ENCODE data around the gene SCFD1. TPM values are rescaled to one million over a fixed set of nuclear protein-coding genes. Genes with fewer than 3 reads are reported as not detected.

SCFD1 gene
- total and polyA plus RNA-seq, 3 donors from 2014 or later: 43.3 to 74.6 (median 63.3) TPM

- no peak overlapping the region for H3K4me3 ChIP-seq
- H3K9me3 ChIP-seq: no peaks in the 10 kb centered on the region
- H3K27ac ChIP-seq: no peak overlapping the region
- 68 to 76% methylated on average over 3 of the region's 3 CpGs for WGBS, 2 donors
- H3K27me3 ChIP-seq: no peaks in the 10 kb centered on the region
- H3K4me1 ChIP-seq: no peaks in the 10 kb centered on the region
- no peaks in the 10 kb centered on the region for H3K36me3 ChIP-seq (ENCODE audit: low read depth, missing control alignments)
- DNase-seq: no peak
- no peak for TF ChIP-seq POLR2A (IDR thresholded peaks at IDR 0.05)
- TF ChIP-seq CTCF (IDR thresholded peaks at IDR 0.05): no peak
- intact Hi-C loops (cut with DNase I; ENCODE audit: low total_unique reads): no loop called here
Observed at GRCh38 chr14:30587141-30587540, 35.0 kb upstream of the SCFD1 start.

- no peaks in the 10 kb centered on the region for H3K4me1 ChIP-seq
- no peak overlapping the region for H3K4me3 ChIP-seq
- no peaks in the 10 kb centered on the region for H3K36me3 ChIP-seq (ENCODE audit: low read depth, missing control alignments)
- no peaks in the 10 kb centered on the region for H3K27me3 ChIP-seq
- no peak overlapping the region for H3K27ac ChIP-seq
- intact Hi-C loops (cut with DNase I; ENCODE audit: low total_unique reads): no loop called here
- TF ChIP-seq CTCF (IDR thresholded peaks at IDR 0.05): no peak
- no peak for TF ChIP-seq POLR2A (IDR thresholded peaks at IDR 0.05)
- no peaks in the 10 kb centered on the region for H3K9me3 ChIP-seq
- no peak for DNase-seq
Observed at GRCh38 chr14:30588873-30589272, 33.2 kb upstream of the SCFD1 start.

- no peak for TF ChIP-seq CTCF (IDR thresholded peaks at IDR 0.05)
- no peak for TF ChIP-seq POLR2A (IDR thresholded peaks at IDR 0.05)
- Histone ChIP-seq H3K27ac (no peak overlapping the region), H3K36me3 (ENCODE audit: low read depth, missing control alignments) (no peaks in the 10 kb centered on the region), H3K4me3 (no peak overlapping the region), H3K4me1 (no peaks in the 10 kb centered on the region), H3K27me3 (no peaks in the 10 kb centered on the region), H3K9me3 (no peaks in the 10 kb centered on the region)
- 63 to 77% methylated on average over 1 of the region's 1 CpG for WGBS, 2 donors
- intact Hi-C loops (cut with DNase I; ENCODE audit: low total_unique reads): no loop called here
- no peak for DNase-seq
Observed at GRCh38 chr14:30596935-30597334, 25.2 kb upstream of the SCFD1 start.

- H3K9me3 ChIP-seq: no peaks in the 10 kb centered on the region
- H3K4me1 ChIP-seq: no peaks in the 10 kb centered on the region
- H3K4me3 ChIP-seq: no peak overlapping the region
- no peak for TF ChIP-seq CTCF (IDR thresholded peaks at IDR 0.05)
- no peak for TF ChIP-seq POLR2A (IDR thresholded peaks at IDR 0.05)
- no peaks in the 10 kb centered on the region for H3K36me3 ChIP-seq (ENCODE audit: low read depth, missing control alignments)
- DNase-seq: no peak
- intact Hi-C loops (cut with DNase I; ENCODE audit: low total_unique reads): no loop called here
- H3K27me3 ChIP-seq: no peaks in the 10 kb centered on the region
- no peak overlapping the region for H3K27ac ChIP-seq
Observed at GRCh38 chr14:30597504-30597903, 24.6 kb upstream of the SCFD1 start.
